Hepatocyte (in vitro differentiated cells): ENCODE measurements around the gene PVALEF.

ENCODE experiments used
- EZH2 ChIP-seq: fragments of 200-600 bp; sonication (generic); IDR thresholded peaks from 2 replicates; pipeline ENCODE4 v1.6.1; 2016; ENCODE audit warnings: antibody characterized with exemption, mild to moderate bottlenecking, borderline replicate concordance
- EZH2phosphoT487 ChIP-seq: fragments of 200-600 bp; sonication (generic); IDR thresholded peaks from one replicate; pipeline ENCODE4 v1.6.1; 2018; ENCODE audit warnings: antibody characterized with exemption, mild to moderate bottlenecking, low read depth, moderate library complexity; ENCODE audit not compliant: unreplicated experiment, severe bottlenecking
- TF ChIP-seq, protein P1 (sequence below): fragments of 200-600 bp; sonication (generic); IDR thresholded peaks from 2 replicates; pipeline ENCODE4 v1.5.1; 2016; ENCODE audit warnings: antibody characterized with exemption, mild to moderate bottlenecking; ENCODE audit not compliant: poor library complexity

DNA sequence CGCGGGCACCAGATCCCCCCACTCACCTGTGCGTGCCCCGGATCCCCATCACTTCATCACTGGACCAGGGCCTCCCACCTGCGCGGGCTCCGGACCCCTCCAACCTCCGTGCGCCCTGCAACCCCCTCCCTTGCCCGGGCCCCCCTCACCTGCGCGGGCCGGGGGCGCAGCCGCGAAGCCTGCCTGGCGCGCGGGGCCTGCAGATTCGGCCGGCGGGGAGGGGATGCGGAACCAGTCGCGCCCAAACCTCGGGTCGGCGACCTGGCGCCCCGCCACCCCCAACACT lies 57.3 kb downstream of the PVALEF start:
- TF ChIP-seq, protein P1, sequence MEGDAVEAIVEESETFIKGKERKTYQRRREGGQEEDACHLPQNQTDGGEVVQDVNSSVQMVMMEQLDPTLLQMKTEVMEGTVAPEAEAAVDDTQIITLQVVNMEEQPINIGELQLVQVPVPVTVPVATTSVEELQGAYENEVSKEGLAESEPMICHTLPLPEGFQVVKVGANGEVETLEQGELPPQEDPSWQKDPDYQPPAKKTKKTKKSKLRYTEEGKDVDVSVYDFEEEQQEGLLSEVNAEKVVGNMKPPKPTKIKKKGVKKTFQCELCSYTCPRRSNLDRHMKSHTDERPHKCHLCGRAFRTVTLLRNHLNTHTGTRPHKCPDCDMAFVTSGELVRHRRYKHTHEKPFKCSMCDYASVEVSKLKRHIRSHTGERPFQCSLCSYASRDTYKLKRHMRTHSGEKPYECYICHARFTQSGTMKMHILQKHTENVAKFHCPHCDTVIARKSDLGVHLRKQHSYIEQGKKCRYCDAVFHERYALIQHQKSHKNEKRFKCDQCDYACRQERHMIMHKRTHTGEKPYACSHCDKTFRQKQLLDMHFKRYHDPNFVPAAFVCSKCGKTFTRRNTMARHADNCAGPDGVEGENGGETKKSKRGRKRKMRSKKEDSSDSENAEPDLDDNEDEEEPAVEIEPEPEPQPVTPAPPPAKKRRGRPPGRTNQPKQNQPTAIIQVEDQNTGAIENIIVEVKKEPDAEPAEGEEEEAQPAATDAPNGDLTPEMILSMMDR: no peak
- TF ChIP-seq EZH2 (no peak), EZH2phosphoT487 (no peak)
